Measurements from ENCODE around the gene RNF13.

- TF ChIP-seq POLR2A (IDR thresholded peaks at IDR 0.05), result no peak
- no peak for TF ChIP-seq CTCF (IDR thresholded peaks at IDR 0.05)
Measured at GRCh38 chr3:149892371-149892770, 79.4 kb downstream of the RNF13 start.
